WI38 (cell line): Measurements from ENCODE around the gene NOL4L.

ENCODE experiments used
- H3K4me3 ChIP-seq: 2 replicates; pipeline ENCODE4 v1.5.1; 2011; ENCODE audit warnings: low read depth, mild to moderate bottlenecking, control low read depth, low read length
- TF ChIP-seq, protein P1 (sequence below): IDR thresholded peaks from 2 replicates; pipeline ENCODE4 v1.5.1; 2012; ENCODE audit warnings: low read depth, mild to moderate bottlenecking, control low read depth, low read length

Gene NOL4L

DNA sequence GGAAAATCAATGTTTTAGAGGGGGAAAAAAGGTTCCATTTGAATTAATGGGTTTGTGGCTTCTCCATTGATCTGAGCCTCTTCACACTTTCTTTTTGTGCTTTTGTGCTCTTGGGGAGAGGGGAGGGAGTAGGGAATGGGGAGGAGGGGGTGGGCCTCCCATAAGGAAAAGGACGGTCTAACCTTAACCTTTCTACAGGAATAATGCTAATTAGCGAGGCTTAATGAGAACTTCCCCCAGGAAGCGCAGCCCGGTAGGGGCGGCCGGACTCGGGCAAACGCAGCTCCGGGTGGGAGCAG is 103.0 kb downstream of the NOL4L start:
- TF ChIP-seq, protein P1, sequence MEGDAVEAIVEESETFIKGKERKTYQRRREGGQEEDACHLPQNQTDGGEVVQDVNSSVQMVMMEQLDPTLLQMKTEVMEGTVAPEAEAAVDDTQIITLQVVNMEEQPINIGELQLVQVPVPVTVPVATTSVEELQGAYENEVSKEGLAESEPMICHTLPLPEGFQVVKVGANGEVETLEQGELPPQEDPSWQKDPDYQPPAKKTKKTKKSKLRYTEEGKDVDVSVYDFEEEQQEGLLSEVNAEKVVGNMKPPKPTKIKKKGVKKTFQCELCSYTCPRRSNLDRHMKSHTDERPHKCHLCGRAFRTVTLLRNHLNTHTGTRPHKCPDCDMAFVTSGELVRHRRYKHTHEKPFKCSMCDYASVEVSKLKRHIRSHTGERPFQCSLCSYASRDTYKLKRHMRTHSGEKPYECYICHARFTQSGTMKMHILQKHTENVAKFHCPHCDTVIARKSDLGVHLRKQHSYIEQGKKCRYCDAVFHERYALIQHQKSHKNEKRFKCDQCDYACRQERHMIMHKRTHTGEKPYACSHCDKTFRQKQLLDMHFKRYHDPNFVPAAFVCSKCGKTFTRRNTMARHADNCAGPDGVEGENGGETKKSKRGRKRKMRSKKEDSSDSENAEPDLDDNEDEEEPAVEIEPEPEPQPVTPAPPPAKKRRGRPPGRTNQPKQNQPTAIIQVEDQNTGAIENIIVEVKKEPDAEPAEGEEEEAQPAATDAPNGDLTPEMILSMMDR, result no peak
- H3K4me3 ChIP-seq, result peak overlapping the region; percentile 69

DNA sequence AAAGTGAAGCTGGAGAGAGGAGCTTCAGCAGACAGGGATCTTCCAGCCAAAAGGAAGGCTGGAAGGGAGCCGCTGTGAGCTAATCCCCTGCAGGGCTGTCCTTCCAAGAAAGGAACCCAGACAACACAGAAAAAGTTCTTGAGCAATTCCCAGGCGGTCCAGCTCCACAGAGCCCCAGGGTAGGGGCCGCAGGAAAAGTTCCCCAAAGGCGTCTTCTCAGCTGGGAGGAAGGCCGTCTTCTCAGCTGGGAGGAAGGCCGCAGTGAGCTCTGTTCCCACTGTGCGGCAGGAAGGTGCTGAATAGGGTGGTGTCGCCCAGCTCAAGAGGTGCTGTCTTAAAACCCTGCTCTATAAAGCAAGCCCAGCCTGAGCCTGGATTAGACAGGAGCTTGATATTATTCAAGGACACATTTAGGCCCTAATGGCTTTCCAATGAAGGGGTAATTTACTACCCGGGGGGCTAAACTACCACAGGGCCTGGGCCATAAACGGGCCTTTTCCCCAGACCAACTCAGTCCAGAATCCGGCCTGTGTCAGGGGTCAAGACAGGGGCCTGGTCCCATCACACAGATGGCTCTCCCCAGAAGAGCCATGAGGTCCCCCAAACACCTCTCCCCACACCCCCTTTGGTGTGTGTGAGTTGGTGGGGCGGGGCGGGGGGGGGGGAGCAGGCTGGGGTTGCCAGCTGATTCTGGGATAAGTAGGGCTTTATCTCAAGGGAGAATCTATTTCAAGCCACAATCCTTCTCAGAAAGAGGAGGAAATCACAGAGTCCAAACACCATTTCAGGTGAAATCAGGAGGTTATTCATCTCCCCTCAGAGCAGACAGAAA is 103.6 kb downstream of the NOL4L start:
- peak overlapping the region; percentile 69 for H3K4me3 ChIP-seq
- TF ChIP-seq, protein P1, result no peak

DNA sequence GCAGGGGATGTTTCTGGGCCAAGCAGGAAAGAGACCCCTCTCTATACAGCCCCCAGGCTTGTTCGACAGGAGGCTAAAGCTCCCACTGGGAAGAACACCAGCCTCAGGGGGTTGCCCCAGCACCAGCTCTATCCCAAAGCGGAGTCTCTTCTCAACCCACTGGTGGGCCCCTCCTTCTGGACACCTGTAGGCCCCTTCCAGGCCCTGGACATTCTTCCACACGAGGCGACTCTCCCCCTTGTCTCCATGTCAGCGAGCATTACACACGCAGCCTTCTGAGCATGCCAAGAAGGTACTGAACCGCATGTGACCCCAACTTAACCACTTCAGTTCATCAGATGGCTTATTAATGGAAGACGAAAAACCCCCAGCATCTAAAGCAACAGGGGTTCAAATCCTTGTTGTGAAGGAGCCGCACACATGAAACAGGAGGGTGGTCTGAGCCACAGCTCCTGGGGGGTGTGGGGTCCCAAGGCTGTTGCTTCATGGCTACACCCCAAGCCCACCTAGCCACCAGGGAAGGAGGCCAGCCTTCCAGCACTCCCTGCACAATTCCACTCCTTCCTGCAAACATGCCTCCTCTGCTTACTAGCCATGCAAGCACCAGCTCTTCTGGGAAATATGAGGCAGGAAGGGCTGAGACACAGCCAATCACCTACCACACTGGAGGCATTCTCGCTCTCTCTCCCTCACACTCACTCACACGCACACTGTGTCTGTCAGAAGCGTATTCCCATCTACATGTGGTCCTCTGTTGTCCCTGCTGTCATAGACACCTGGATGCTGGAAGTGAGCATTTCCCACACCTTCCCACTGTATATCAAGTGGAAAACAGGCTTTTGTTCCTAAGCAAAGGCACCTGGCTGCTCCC is 104.5 kb downstream of the NOL4L start:
- TF ChIP-seq, protein P1, result no peak
- no peak overlapping the region for H3K4me3 ChIP-seq

DNA sequence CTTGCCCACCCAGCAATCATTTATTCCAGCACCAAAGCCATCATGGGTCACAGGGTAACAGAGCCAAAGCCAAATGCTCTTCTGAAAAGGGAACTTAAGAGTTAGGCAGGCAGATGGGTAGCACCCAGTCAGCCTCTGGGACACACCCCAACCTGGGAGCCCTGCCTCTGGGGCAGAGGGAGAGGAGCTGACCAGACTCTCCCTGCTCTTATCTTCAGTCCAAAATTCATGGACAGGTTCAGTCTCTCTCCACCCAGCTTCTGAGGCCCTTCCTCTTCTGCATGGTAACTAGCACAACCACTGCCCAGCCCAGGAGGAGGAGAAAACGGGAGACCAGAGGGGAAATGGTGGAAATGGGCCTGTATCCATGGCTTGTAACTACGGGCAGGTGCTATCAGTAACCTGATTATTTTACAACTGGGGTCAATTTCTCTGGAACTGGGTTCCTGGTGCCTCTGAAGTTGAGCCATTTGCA is 105.4 kb downstream of the NOL4L start:
- TF ChIP-seq, protein P1, result no peak
- no peak overlapping the region for H3K4me3 ChIP-seq

DNA sequence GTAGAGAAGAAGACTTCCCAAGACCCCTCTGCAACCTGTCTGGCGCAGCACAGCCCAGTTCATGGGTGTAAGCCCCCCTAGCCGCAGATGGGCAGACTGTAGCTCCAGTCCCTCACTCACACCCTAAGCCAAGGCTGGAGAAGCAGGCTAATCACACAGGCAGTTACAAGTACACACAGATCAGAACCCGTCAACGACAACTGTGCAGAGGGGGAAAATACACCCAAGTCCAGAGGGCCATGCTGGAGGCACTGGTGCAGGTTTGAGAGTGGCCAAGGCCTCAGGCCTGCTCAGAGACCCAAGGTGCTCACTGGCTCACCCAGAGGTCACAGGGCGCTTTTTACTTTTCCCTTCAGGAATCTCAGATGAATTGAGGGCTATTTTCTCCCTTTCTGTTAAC is 106.1 kb downstream of the NOL4L start:
- TF ChIP-seq, protein P1, result no peak
- no peak overlapping the region for H3K4me3 ChIP-seq

DNA sequence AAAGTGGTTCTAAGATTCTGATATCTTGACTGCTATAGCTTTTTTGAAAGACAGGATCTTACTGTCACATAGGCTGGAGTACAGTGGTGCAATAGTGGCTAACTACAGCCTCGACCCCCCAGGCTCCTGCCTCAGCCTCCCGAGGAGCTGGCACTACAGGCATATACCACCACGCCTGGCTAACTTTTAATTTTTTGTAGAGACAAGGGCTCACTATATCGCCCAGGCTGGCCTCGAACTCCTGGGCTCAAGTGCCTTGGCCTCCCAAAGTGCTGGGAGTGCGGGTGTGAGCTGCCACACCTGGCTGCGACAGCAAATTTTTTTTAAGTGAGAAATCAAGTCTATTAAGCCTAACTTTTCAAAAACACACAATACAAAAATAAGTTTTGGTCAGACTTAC is 106.6 kb downstream of the NOL4L start:
- no peak overlapping the region for H3K4me3 ChIP-seq

More for the DNA sequence above, 106.6 kb downstream of the NOL4L start:
- TF ChIP-seq, protein P1, result no peak
